Kidney tubule cell (primary cell): ENCODE measurements around the gene CNTNAP5.

Experiments
- DNase-seq: peaks from one replicate; pipeline ENCODE4 v3.0.0-alpha.2; 2018; ENCODE audit warnings: low spot score

The CNTNAP5 gene

DNA sequence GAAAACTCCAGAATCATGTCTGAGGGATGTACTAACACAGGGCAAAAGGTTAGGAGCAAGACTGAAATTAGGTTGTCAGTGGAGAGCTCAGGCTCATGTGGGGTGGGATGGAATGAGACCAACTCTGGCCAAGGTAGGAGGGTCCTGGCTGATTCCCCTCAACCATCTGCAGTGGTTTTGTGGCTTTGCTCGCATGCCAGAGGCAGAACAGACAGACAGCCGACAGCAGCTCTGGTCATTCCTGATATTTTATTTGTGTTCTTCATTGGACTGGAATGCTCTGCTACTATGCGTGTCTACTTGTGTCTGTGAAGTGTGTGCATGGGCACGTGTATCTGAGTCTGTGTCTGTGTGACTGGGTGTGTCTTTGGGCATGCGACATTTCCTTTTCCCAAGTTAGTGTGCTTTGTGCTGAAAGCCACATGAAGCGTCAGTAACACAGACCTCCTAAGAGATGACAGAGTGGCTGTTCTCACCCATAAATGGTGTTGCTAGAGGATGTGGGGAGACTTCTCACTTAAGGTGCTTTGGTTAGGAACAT lies 239.5 kb downstream of the CNTNAP5 start:
- DNase-seq = no peak

GRCh38 chr2:124267794-124268193 lies 242.7 kb downstream of the CNTNAP5 start:
- DNase-seq = no peak

DNA sequence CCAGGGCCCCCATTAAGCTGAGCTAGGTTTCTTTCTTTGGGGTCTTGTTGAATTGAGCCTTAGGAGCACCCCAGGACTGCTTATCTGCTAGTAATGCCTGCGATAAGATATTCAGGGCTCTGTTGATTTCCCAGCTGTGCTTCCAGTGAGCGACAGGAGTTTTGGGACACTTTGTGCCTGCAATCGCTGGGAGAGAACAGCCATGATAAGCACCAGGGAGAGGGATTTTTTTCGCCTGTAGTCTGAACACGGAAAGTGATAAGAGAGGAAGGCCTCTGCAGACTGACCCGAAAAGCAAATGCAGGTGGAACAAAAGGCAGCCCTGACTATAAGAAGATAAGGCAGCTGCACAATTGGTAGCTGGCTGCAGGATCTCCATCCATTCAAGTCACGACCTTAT lies 244.3 kb downstream of the CNTNAP5 start:
- DNase-seq = no peak

- DNase-seq = no peak
Observed at GRCh38 chr2:124272261-124272841, 247.3 kb downstream of the CNTNAP5 start.

- no peak for DNase-seq
Observed at GRCh38 chr2:124281541-124281940, 256.5 kb downstream of the CNTNAP5 start.

DNA sequence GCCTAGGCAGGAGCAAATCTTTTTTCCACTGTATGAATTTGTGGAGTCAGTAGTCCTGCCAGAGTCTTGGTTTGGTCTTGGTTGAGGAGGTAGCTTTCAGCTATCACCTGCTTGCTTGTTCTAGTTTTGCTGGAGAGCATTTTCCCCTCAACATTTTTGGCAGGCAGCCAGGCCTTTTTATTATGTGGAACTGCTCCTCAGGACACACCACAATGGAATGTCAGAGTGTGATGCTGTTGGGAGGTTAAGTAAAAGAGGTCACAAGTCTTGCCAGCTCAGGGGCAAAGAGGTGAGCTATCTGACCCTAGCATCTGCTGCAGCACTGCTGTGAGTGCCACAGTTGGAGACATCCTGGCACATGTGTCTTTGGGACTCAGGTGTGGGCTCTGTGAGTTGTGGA lies 258.0 kb downstream of the CNTNAP5 start:
- DNase-seq = peak; percentile 86

- peak; percentile 3 for DNase-seq
Observed at GRCh38 chr2:124286089-124286783, 261.1 kb downstream of the CNTNAP5 start.

DNA sequence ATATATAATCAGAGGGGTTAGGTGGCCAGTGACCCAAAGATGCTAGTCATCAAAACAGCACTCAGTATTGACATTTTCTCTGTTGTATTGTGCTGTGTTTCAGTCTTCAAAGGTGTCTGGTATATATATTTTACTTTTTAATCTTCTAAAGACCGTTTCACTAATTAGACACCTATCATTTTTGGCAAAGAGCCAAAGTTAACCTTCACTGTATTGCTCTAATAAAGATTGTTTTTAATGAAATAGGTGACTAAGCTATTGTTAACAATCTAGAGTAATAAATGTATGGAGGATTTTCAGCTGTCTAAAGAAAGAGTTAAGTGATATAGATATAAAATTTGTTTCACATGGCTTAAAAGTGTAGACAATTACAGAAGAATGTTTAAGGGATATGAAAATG lies 264.0 kb downstream of the CNTNAP5 start:
- no peak for DNase-seq

GRCh38 chr2:124289615-124290014 lies 264.5 kb downstream of the CNTNAP5 start:
- DNase-seq = no peak

GRCh38 chr2:124296470-124296869 lies 271.4 kb downstream of the CNTNAP5 start:
- no peak for DNase-seq

GRCh38 chr2:124301915-124302314 lies 276.8 kb downstream of the CNTNAP5 start:
- no peak for DNase-seq

DNA sequence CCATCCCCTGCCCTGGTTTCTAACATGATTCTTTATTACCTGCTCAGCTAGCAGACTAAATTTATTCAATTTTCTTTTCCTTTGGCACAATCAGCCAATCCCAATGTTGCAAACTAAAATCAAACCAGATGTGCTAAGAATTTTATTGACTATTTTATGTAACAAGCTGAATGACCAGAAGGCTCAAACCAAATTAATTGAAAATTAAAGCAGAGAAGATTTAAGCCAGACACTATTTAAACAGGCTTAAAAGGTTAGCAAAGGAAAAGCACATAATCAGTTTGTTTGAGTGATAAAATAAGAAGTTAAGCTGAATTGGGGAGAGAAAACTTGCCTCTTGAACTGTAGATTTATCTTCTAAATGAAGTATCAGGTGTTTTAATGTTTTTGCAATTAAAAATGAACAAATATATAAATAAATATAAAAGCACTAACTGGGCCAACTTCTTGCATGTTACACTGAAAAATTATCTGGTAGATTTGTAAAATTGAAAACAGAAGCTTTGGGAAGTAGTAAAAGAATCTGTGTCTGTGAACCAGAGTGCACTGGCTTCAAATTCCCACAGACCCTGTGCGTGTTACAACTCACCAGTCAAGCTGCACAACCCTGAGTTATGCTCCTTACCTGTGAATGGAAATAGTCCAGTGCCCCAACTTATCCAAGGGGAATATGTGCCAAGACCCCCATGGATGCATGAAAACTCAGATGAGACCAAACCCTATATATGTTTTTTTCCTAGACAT lies 283.4 kb downstream of the CNTNAP5 start:
- DNase-seq = no peak

DNA sequence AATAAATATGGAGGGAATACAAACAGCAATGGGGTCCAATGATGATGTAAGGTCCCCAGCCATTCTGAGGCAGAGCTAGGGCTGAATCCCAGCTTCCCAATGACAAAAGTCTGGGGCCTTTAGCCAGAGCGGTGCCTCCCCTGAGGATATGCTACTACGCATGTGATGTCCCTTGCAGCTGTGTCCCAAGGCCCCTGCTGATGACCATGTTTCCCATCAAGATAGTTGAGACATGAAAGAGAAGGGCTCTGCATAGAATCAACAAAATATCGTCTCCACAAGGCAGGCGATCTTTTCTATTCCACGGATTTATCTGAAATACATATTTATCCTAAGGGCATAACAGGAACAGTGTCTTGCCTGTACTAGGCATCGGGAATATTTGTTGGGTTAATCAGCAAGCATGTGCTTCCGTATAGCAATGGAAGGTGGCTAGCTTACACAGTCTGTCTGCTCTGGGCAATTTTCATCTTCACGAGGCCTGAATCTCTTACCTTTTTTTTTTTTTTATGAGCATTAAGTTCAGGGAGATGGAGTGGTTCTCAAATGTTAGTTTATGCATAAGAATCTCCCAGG lies 284.6 kb downstream of the CNTNAP5 start:
- no peak for DNase-seq

- no peak for DNase-seq
Observed at GRCh38 chr2:124310671-124311070, 285.6 kb downstream of the CNTNAP5 start.

GRCh38 chr2:124314084-124314483 lies 289.0 kb downstream of the CNTNAP5 start:
- DNase-seq = no peak

- no peak for DNase-seq
Observed at GRCh38 chr2:124315221-124315880, 290.3 kb downstream of the CNTNAP5 start.

DNA sequence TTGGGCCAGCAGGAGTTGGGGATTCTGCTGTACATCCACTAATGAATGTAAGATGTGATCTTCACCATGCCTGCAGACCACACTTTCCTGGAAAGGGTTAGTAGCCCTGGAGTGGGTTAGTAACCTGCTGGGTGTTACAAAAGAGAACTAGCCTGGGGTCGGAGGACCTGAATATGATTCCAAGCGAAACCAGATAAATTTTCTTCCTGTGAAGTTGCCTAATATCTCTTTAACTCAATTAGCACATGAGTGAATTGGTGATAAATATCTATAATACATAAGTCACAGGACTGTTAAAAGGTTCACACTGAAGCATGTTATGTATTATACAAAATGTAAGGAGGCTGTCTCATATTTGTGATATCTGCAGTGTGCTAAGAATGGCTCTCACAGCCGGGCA lies 291.0 kb downstream of the CNTNAP5 start:
- no peak for DNase-seq

- DNase-seq = no peak
Observed at GRCh38 chr2:124316881-124317605, 292.0 kb downstream of the CNTNAP5 start.

- no peak for DNase-seq
Observed at GRCh38 chr2:124317628-124318027, 292.5 kb downstream of the CNTNAP5 start.

DNA sequence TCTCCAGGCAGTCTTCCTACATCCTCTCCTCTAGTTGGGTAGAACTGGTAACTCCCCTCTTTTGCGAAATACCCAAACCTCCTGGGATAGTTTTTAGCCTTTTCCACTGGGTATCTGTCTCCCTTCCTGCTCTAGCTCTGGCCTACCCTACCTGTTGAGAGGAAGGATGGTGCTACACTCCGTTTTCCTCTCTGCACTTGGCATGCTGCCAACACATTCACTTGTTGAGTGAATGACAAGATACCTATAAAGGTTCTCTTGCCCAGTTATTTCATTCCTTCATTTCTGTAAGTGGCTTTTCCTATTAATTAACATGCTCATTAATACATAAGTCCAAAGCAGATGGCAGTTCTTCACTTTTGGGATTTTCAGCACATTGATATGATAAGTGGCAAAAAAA lies 293.8 kb downstream of the CNTNAP5 start:
- DNase-seq = no peak

DNA sequence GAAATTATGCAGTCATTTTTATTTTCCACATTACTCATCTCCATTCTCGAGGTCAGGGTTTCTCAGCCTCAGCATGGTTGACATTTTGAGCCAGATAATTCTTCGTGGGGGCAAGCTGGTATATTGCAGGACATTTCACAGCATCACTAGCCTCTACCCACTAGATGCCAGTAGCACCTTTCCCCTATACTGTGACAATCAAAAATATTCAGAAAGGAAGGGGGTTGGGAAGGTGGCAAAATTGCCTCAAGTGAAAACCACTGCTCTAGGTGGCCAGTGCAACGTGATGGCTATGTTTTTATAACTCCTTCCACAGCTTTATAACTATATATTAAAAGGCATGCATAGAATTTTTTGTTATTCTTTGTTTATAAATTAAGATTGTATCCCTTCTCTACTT lies 294.5 kb downstream of the CNTNAP5 start:
- DNase-seq = no peak
